Muscle layer of colon (tissue), 2 donors: ENCODE data around the gene NCKAP5L.
A peak's percentile ranks its signal among the peaks of the same experiment; 100 is the strongest.
"Not testable (repeated sequence)": the region's sequence is repeated elsewhere in the genome, so short reads cannot be mapped to it uniquely, and the experiment has no call there.

Source experiments
- H3K27ac ChIP-seq: one replicate; pipeline ENCODE4 v1.7.0; 2013; ENCODE audit warnings: low read depth, mild to moderate bottlenecking, low read length, moderate library complexity
- H3K27me3 ChIP-seq, 2 donors: one replicate each; pipeline ENCODE4 v1.7.0; 2013; ENCODE audit warnings: low read length in 2 of 2, mild to moderate bottlenecking in 2 of 2; ENCODE audit not compliant: insufficient read depth in 2 of 2, control insufficient read depth in 1 of 2
- H3K36me3 ChIP-seq: one replicate; pipeline ENCODE4 v1.7.0; 2013; ENCODE audit warnings: mild to moderate bottlenecking, low read length; ENCODE audit not compliant: insufficient read depth
- H3K4me1 ChIP-seq: one replicate; pipeline ENCODE4 v1.7.0; 2013; ENCODE audit warnings: mild to moderate bottlenecking, low read length; ENCODE audit not compliant: insufficient read depth
- H3K4me3 ChIP-seq, 2 donors: one replicate each; pipeline ENCODE4 v1.7.0; 2013; ENCODE audit warnings: low read length in 2 of 2, low read depth in 1 of 2, mild to moderate bottlenecking in 1 of 2, moderate library complexity in 1 of 2
- H3K9ac ChIP-seq: one replicate; pipeline ENCODE4 v1.7.0; 2013; ENCODE audit warnings: low read length
- H3K9me3 ChIP-seq: one replicate; pipeline ENCODE4 v1.7.0; 2013; ENCODE audit warnings: mild to moderate bottlenecking, low read length
- donor health status: abdominal sarcoma.
- donor health status: Adenocarcinoma of cecum.

NCKAP5L gene

GRCh38 chr12:49863946-49864797 lies 36.0 kb upstream of the NCKAP5L start:
- Histone ChIP-seq H3K4me3 (no peak overlapping the region), H3K4me1 (peaks cover 17% of the 10 kb centered on the region), H3K27ac (no peak overlapping the region), H3K9me3 (no peaks in the 10 kb centered on the region), H3K9ac (no peak overlapping the region), H3K36me3 (no peaks in the 10 kb centered on the region), H3K27me3 (no peaks in the 10 kb centered on the region)

- H3K9ac ChIP-seq, H3K27me3 ChIP-seq, H3K36me3 ChIP-seq, H3K4me1 ChIP-seq, H3K4me3 ChIP-seq, H3K9me3 ChIP-seq, H3K27ac ChIP-seq: not testable (repeated sequence)
Observed at GRCh38 chr12:49860921-49861320, 32.7 kb upstream of the NCKAP5L start.

- not testable (repeated sequence) for H3K27ac ChIP-seq, H3K4me3 ChIP-seq, H3K27me3 ChIP-seq, H3K4me1 ChIP-seq, H3K36me3 ChIP-seq, H3K9ac ChIP-seq, H3K9me3 ChIP-seq
Observed at GRCh38 chr12:49855890-49856289, 27.7 kb upstream of the NCKAP5L start.

GRCh38 chr12:49854976-49855375 lies 26.8 kb upstream of the NCKAP5L start:
- Histone ChIP-seq H3K27ac (no peak overlapping the region), H3K4me1 (no peaks in the 10 kb centered on the region), H3K4me3 (no peak overlapping the region), H3K9ac (no peak overlapping the region), H3K36me3 (no peaks in the 10 kb centered on the region), H3K27me3 (no peaks in the 10 kb centered on the region), H3K9me3 (no peaks in the 10 kb centered on the region)

- Histone ChIP-seq H3K4me1 (no peaks in the 10 kb centered on the region), H3K4me3 (no peak overlapping the region), H3K27ac (no peak overlapping the region), H3K36me3 (no peaks in the 10 kb centered on the region), H3K9me3 (no peaks in the 10 kb centered on the region), H3K27me3 (no peaks in the 10 kb centered on the region), H3K9ac (no peak overlapping the region)
Observed at GRCh38 chr12:49853671-49854070, 25.5 kb upstream of the NCKAP5L start.

GRCh38 chr12:49847161-49847560 lies 18.9 kb upstream of the NCKAP5L start:
- no peaks in the 10 kb centered on the region for H3K36me3 ChIP-seq
- no peak overlapping the region for H3K9ac ChIP-seq
- no peak overlapping the region for H3K4me3 ChIP-seq

GRCh38 chr12:49846032-49846431 lies 17.8 kb upstream of the NCKAP5L start:
- H3K4me1 ChIP-seq, result peaks cover 15% of the 10 kb centered on the region
- no peak overlapping the region for H3K27ac ChIP-seq
- H3K9ac ChIP-seq, result no peak overlapping the region
- H3K27me3 ChIP-seq, result no peaks in the 10 kb centered on the region
- no peaks in the 10 kb centered on the region for H3K36me3 ChIP-seq
- no peaks in the 10 kb centered on the region for H3K9me3 ChIP-seq
- no peak overlapping the region for H3K4me3 ChIP-seq

More at GRCh38 chr12:49847161-49847560, 18.9 kb upstream of the NCKAP5L start:
- no peaks in the 10 kb centered on the region for H3K27me3 ChIP-seq
- H3K27ac ChIP-seq, result no peak overlapping the region
- H3K9me3 ChIP-seq, result no peaks in the 10 kb centered on the region
- peaks cover 8% of the 10 kb centered on the region for H3K4me1 ChIP-seq

GRCh38 chr12:49843876-49844437 lies 15.7 kb upstream of the NCKAP5L start:
- Histone ChIP-seq H3K27me3 (no peaks in the 10 kb centered on the region), H3K27ac (no peak overlapping the region), H3K36me3 (no peaks in the 10 kb centered on the region), H3K9me3 (no peaks in the 10 kb centered on the region), H3K4me1 (peaks cover 15% of the 10 kb centered on the region), H3K9ac (no peak overlapping the region), H3K4me3 (no peak overlapping the region)

- no peaks in the 10 kb centered on the region for H3K27me3 ChIP-seq
- H3K4me1 ChIP-seq, result peaks cover 15% of the 10 kb centered on the region
- H3K9me3 ChIP-seq, result no peaks in the 10 kb centered on the region
- peak overlapping the region; percentile 93 to 98 for H3K4me3 ChIP-seq
- H3K27ac ChIP-seq, result peak overlapping the region; percentile 93
- H3K9ac ChIP-seq, result peak overlapping the region; percentile 98
- H3K36me3 ChIP-seq, result peaks cover 5% of the 10 kb centered on the region
Observed at GRCh38 chr12:49843411-49843810, 15.2 kb upstream of the NCKAP5L start.

- peak within 1 kb of the TSS; percentile 93 for H3K27ac ChIP-seq
- peaks cover 15% of the 10 kb centered on the region for H3K4me1 ChIP-seq
- H3K27me3 ChIP-seq, result no peaks in the 10 kb centered on the region
Observed at GRCh38 chr12:49842519-49843352, 14.5 kb upstream of the NCKAP5L start, which contains the start of gene BCDIN3D. Gene BCDIN3D, minus strand, starts transcription at chr12:49843106. Its CDS starts 19 bp downstream, at chr12:49843087.

GRCh38 chr12:49838973-49839633 lies 10.9 kb upstream of the NCKAP5L start:
- Histone ChIP-seq H3K4me1 (peaks cover 15% of the 10 kb centered on the region), H3K27ac (no peak overlapping the region), H3K9ac (no peak overlapping the region), H3K27me3 (no peaks in the 10 kb centered on the region), H3K4me3 (no peak overlapping the region), H3K36me3 (peaks cover 10% of the 10 kb centered on the region), H3K9me3 (no peaks in the 10 kb centered on the region)

More at GRCh38 chr12:49842519-49843352, 14.5 kb upstream of the NCKAP5L start, which contains the start of gene BCDIN3D:
- peak within 1 kb of the TSS; percentile 98 for H3K9ac ChIP-seq
- H3K4me3 ChIP-seq, result peak within 1 kb of the TSS; percentile 93 to 98
- H3K36me3 ChIP-seq, result peaks cover 10% of the 10 kb centered on the region
- H3K9me3 ChIP-seq, result no peaks in the 10 kb centered on the region
